GM12864 (cell line): ENCODE results near the gene GSN.

Experiments
- DNase-seq: peaks from one replicate; pipeline ENCODE4 v3.0.0-alpha.2; 2011; ENCODE audit warnings: low read depth
- H3K4me3 ChIP-seq: 2 replicates; pipeline ENCODE4 v1.5.1; 2011; ENCODE audit warnings: mild to moderate bottlenecking, low read depth, low read length, control low read depth
- CTCF ChIP-seq: IDR thresholded peaks from 2 replicates; pipeline ENCODE4 v1.5.1; 2011; ENCODE audit warnings: low read depth, mild to moderate bottlenecking, moderate library complexity, low read length, control low read depth, inconsistent platforms; ENCODE audit errors: missing control alignments

GSN gene

GRCh38 chr9:121322737-121323448 lies 54.9 kb downstream of the GSN start:
- H3K4me3 ChIP-seq: no peak overlapping the region
- no peak for TF ChIP-seq CTCF
- DNase-seq: no peak

- no peak for TF ChIP-seq CTCF
- H3K4me3 ChIP-seq: no peak overlapping the region
- DNase-seq: no peak
Measured at GRCh38 chr9:121323449-121324151, 55.6 kb downstream of the GSN start.

- H3K4me3 ChIP-seq: no peak overlapping the region
- TF ChIP-seq CTCF: no peak
- no peak for DNase-seq
Measured at GRCh38 chr9:121324316-121324715, 56.4 kb downstream of the GSN start.

GRCh38 chr9:121324755-121325154 lies 56.8 kb downstream of the GSN start:
- DNase-seq: no peak
- H3K4me3 ChIP-seq: no peak overlapping the region
- no peak for TF ChIP-seq CTCF

GRCh38 chr9:121325387-121325786 lies 57.4 kb downstream of the GSN start:
- H3K4me3 ChIP-seq: no peak overlapping the region
- no peak for TF ChIP-seq CTCF
- no peak for DNase-seq

GRCh38 chr9:121326130-121326838 lies 58.3 kb downstream of the GSN start:
- H3K4me3 ChIP-seq: no peak overlapping the region
- DNase-seq: no peak
- no peak for TF ChIP-seq CTCF
